ENCODE results near the gene CEACAM21.
"Not testable (repeated sequence)": the region's sequence is repeated elsewhere in the genome, so short reads cannot be mapped to it uniquely, and the experiment has no call there.

CEACAM21 gene

GRCh38 chr19:41548954-41549688 lies 26.8 kb upstream of the CEACAM21 start:
- peak in 1 of 2 donors; percentile 60 for DNase-seq (ENCODE audit: low read depth in 2 of 2, low spot score in 1 of 2)

GRCh38 chr19:41549884-41550283 lies 26.1 kb upstream of the CEACAM21 start:
- no peak for DNase-seq (ENCODE audit: low read depth in 2 of 2, low spot score in 1 of 2)

- DNase-seq (ENCODE audit: low read depth in 2 of 2, low spot score in 1 of 2): no peak
Observed at GRCh38 chr19:41551212-41551610, 24.8 kb upstream of the CEACAM21 start.

DNA sequence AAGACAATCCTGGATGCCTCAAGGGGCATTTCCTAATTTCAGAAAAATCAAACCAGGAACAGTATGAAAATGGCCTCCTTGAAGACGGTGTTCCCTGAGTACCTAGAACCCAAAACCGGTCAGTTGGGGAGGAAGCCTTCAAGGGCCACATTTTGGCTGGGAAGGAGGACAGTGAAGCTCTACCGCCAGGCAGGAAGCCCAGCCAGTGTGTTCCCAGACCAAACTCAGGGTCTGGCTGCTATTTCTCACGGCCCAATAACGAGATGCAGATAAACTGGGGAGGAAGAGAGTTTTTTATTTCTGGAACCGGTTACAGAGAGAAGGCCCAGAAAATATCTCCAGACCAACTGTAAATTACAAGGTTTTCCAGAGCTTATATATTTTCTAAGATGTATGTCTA lies 24.3 kb upstream of the CEACAM21 start:
- no peak for DNase-seq (ENCODE audit: low read depth in 2 of 2, low spot score in 1 of 2)

DNA sequence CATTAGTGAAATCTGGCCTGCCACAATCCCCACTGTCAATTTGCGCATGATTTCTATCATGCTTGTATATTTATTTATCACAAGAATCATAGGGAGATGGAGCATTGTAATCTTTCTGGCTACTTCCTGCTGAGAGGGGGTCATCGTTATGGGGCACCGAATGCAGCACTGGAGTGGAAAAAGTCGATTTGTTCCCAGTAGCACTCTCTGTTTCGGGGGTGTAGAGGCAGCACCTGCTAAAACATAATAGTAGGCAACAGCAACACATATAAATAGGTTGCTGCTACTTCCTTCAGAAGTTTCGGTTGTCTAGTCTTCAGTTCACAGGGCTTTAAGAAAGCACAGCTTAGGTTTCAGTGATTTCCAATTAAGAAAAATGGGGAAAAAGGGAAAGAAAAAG lies 23.4 kb upstream of the CEACAM21 start:
- no peak for DNase-seq (ENCODE audit: low read depth in 2 of 2, low spot score in 1 of 2)

DNA sequence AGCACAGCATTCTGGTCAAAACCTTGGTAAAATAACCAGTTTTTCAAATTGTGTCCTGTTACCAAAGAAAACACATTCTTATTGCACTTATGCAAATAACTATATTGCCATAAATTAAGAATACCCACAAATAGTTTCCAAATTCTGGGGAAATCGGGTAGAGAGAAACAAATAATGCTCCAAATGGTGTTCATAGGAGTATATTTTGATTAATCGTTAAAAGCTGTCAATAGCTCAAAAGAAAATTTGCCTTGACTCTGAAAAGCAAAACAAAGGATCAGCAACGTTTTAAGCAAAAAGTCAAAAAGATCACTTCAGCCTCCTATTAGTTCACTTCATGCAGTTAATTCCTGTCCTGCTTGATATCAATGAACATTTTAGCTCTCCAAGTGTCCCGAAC lies 22.2 kb upstream of the CEACAM21 start:
- DNase-seq (ENCODE audit: low read depth in 2 of 2, low spot score in 1 of 2): no peak

DNA sequence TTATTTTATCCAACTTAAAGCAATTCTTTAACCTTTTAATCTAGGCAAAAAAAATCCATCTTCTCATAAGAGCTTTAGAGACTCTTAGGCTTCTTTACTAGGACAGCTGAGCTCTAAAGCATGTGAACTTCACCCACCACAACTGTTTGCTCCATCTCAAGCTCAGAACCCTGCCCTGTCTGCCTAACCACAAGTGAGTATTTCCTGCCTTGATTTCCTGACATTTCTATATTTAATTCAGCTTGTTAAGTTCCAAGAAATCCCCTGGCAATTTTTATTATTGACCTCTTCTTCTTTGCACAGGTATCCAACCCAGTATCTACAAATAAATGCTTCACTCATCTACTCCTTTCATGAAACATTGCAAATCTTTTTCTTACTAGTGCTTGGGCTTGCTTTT lies 21.1 kb upstream of the CEACAM21 start:
- DNase-seq (ENCODE audit: low read depth in 2 of 2, low spot score in 1 of 2): no peak

DNA sequence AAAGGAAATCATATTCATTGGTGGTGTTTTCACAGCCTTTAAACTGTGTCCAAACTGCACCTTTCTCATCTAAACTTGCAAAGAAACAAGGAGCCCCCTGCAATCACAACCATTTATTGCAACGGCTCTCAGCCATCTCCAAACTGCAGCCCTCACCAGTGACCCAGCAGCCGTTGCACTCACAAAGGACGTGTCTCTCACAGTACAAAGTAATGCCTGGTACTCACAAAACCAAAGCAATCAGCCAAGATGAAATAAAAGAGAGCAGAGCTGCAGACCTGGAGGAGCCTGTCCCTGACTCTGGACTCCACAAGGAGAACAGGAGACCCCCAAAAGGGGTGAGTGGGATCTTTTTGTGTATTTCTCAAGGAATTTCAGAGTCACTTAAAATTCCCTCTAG lies 20.2 kb upstream of the CEACAM21 start:
- no peak for DNase-seq (ENCODE audit: low read depth in 2 of 2, low spot score in 1 of 2)

DNA sequence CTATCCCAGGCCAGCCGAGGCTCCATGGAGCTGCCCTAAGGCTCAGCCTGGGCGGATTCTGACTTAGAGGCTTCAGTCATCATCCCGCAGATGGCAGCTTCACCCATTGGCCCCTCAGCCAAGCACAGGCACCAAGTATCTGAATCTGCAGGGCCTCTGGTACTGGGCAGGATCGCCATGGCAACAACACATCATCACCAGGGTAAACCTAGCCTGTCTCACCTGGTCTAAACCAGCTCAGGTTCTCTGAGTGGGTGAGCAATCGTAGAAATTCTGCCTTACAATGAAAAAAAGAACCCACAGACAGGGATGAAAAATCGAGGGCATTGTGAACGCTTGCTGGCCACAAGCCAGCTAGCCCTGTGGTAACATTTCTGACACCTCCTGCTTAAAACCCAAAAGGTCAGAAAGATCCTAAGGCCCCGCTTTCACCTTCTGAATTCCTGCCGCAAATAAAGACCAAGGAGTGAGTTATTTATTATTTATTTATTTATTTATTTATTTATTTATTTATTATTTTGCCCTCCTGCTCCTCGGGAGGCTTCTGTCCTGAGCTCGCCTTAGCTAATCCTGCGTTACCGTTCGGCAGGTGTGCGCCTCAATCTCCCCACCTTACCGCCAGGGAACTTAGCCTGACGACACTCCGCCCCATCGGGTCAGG lies 12.0 kb upstream of the CEACAM21 start:
- DNase-seq (ENCODE audit: low read depth in 2 of 2, low spot score in 1 of 2): no peak

- no peak for DNase-seq (ENCODE audit: low read depth in 2 of 2, low spot score in 1 of 2)
Observed at GRCh38 chr19:41564515-41565378, 11.2 kb upstream of the CEACAM21 start.

DNA sequence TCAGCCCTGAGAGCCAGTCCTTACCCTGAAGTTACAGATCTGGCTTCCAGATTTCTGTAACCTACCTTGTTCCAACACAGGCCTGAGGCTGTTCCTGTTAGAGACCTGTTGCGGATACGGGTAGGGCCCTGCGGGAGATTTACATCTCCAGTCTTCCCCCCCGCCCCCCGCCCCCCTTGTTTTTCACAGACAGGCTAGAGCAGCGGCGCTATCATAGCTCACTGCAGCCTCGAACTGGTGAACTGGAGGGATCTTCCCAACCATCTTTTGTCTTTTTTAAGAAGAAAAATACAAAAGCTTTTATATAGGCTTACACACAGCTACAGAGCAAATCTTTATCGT lies 10.6 kb upstream of the CEACAM21 start:
- no peak for DNase-seq (ENCODE audit: low read depth in 2 of 2, low spot score in 1 of 2)

DNA sequence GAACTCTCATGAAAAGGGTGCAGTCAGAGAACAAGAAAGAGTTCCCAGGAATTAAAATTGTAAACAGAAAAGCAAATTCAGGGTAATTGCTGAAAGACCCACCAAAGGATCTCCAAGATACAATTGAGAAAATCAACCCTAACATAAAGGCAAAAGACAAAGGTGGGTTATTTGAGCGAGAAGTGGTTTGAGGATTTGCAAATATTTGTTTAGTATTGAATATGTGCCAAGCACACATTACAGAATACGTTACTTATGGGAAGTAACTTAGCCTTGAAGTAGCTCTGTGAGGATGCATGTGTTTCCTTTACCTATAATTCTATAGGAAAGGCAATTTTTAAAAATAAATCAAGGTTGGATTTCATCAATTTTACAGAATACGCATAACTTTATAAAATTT lies 10.0 kb upstream of the CEACAM21 start:
- DNase-seq (ENCODE audit: low read depth in 2 of 2, low spot score in 1 of 2): no peak

DNA sequence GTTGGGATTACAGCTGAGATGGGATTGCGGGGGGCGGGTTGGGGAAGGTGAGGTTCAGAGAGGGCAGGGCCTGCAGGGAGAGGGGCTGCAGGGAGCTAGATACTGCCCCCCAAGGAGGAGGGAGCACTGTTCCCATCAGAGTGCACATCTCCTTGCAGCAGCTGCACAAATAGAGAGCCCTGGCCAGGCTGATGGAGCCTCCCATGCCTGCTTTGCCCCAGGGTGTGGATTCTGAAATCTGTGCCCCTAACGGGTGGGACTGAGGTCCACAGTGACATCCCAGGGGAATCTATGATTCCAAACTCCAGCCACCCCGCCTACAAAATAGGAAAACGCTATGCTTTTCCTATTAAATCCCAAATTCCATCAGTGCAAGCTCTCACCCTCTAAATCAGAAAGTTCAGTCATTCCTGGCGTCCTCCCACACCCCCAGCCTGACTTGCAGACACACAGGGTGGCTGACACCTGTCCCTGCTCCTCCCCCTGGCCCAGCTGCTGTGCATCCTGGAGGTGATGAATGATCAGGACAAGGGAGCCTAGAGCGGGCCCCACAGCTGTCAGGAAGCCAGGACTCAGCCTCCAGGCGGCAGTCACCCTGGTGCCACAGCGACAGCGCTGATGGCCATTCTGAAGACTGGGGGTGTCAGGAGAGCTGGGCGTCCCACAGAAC lies 6.3 kb upstream of the CEACAM21 start:
- DNase-seq (ENCODE audit: low read depth in 2 of 2, low spot score in 1 of 2): no peak

GRCh38 chr19:41570179-41570578 lies 5.8 kb upstream of the CEACAM21 start:
- DNase-seq (ENCODE audit: low read depth in 2 of 2, low spot score in 1 of 2): no peak

- peak; percentile 58 to 69 for DNase-seq (ENCODE audit: low read depth in 2 of 2, low spot score in 1 of 2)
Observed at GRCh38 chr19:41570639-41571112, 5.3 kb upstream of the CEACAM21 start.

DNA sequence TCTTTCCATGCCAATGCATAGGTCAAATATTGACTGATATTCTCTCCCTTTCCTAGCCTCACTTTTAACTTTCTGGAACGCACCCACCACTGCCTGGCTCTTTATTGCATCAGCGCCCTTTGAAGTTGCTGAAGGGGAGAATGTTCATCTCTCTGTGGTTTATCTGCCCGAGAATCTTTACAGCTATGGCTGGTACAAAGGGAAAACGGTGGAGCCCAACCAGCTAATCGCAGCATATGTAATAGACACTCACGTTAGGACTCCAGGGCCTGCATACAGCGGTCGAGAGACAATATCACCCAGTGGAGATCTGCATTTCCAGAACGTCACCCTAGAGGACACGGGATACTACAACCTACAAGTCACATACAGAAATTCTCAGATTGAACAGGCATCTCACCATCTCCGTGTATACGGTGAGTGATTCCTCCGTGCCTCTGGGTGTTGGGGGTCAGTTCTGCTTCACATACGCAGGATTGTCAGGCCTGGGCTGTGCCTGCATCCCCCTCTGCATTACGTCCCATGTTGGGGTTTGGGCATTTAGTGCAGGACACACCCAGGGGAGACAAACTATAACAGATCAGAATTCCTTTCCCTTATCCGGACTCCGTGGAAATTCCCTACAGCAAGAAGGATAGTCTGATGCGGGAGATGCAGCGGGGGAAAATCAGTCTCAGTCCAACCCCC lies 1.3 kb downstream of the CEACAM21 start:
- no peak for DNase-seq (ENCODE audit: low read depth in 2 of 2, low spot score in 1 of 2)

- no peak for DNase-seq (ENCODE audit: low read depth in 2 of 2, low spot score in 1 of 2)
Observed at GRCh38 chr19:41577833-41578232, 1.9 kb downstream of the CEACAM21 start.

- DNase-seq (ENCODE audit: low read depth in 2 of 2, low spot score in 1 of 2): no peak
Observed at GRCh38 chr19:41578886-41579285, 2.9 kb downstream of the CEACAM21 start.

DNA sequence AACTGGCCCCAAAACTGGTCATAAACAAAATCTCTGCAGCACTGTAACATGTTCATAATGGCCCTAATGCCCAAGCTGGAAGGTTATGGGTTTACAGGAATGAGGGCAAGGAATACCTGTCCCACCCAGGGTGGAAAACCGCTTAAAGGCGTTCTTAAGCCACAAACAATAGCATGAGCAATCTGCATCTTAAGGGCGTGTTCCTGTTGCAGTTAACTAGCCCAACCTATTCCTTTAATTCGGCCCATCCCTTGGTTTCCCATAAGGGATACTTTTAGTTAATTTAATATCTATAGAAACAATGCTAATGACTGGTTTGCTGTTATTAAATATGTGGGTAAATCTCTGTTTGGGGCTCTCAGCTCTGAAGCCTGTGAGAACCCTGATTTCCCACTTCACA lies 5.1 kb downstream of the CEACAM21 start:
- not testable (repeated sequence) for DNase-seq (ENCODE audit: low read depth in 2 of 2, low spot score in 1 of 2)

DNA sequence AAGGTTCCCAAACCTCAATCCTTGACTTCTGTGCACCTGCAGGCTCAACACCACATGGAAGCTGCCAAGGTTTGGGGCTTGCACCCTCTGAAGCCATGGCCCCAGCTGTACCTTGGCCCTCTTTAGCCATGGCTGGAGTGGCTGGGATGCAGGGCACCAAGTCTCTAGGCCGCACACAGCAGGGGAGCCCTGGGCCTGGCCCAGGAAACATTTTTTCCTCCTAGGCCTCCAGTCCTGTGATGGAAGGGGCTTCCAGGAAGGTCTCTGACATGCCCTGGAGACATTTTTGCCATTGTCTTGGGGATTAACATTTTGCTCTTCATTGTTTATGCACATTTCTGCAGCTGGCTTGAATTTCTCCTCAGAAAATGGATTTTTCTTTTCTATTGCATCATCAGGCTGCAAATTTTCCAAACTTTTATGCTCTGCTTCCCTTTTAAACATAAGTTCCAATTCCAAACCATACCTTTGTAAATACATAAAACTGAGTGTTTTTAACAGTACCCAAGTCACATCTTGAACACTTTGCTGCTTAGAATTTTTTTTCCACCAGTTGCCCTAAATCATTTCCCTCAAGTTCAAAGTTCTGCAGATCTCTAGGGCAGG lies 6.7 kb downstream of the CEACAM21 start:
- DNase-seq (ENCODE audit: low read depth in 2 of 2, low spot score in 1 of 2): not testable (repeated sequence)
